Measurements from ENCODE around the gene STK25. TPM values are rescaled to one million over a fixed set of nuclear protein-coding genes. Genes with fewer than 3 reads are reported as not detected.

Gene STK25
- polyA plus RNA-seq, 1 donor (not counting 4 experiments of a cell fraction or from before 2014, with no cell fraction given) = 242 TPM

DNA sequence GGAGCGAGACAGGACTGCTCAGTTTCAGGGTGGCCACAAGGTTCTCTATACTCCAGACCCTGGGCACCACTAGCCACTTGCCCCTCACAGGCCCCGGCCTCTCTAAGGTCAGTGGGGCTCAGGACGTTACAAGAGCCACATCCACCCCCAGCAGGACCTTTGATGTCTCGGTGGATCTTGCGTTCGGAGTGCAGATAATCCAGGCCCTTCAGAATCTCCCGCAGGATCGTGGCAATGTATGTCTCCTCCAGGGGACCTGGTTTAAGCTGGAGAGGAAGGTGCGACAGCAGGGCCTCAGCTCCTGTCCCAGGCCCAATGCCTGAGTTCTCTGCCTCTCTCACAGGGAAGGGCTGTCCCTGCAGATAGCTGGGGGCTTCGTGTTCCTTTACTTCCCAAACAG is 8.4 kb downstream of the STK25 start:
- Histone ChIP-seq H3K4me3 (ENCODE audit: control insufficient read depth in 2 of 3, extremely low read depth in 1 of 3, insufficient read depth in 2 of 3, low read depth in 1 of 3, low read length in 3 of 3) (no peak overlapping the region), H3K79me2 (ENCODE audit: control insufficient read depth, insufficient read depth, low read length) (peaks cover 39% of the 10 kb centered on the region), H3K27ac (ENCODE audit: control insufficient read depth, insufficient read depth, low read length) (no peak overlapping the region), H3K36me3 (ENCODE audit: control insufficient read depth in 2 of 2, extremely low read depth in 1 of 2, insufficient read depth in 2 of 2, low read length in 2 of 2) (peaks cover 29 to 32% of the 10 kb centered on the region in 2 experiments), H3K9ac (ENCODE audit: control insufficient read depth, extremely low read depth, insufficient read depth, low read length) (no peak overlapping the region), H3K9me3 (ENCODE audit: control insufficient read depth, low read depth, low read length) (no peaks in the 10 kb centered on the region), H3K4me1 (ENCODE audit: control insufficient read depth, extremely low read depth, insufficient read depth, low read length) (no peaks in the 10 kb centered on the region), H2AFZ (ENCODE audit: control insufficient read depth, low read length) (no peak overlapping the region), H4K20me1 (ENCODE audit: control insufficient read depth, extremely low read depth, insufficient read depth, low read length) (peaks cover 17% of the 10 kb centered on the region), H3K4me2 (ENCODE audit: control insufficient read depth, extremely low read depth, insufficient read depth, low read depth, low read length) (no peak overlapping the region), H3K27me3 (ENCODE audit: control insufficient read depth, extremely low read depth, insufficient read depth, low read length) (no peaks in the 10 kb centered on the region), H3K9me1 (ENCODE audit: control insufficient read depth, extremely low read depth, insufficient read depth, low read length) (no peaks in the 10 kb centered on the region)
- DNase-seq (ENCODE audit: low read depth, low spot score) (no peak), FAIRE-seq (no peak)
- no peak for TF ChIP-seq EZH2 (IDR thresholded peaks at IDR 0.05; ENCODE audit: low read length)
- TF ChIP-seq, protein P1, sequence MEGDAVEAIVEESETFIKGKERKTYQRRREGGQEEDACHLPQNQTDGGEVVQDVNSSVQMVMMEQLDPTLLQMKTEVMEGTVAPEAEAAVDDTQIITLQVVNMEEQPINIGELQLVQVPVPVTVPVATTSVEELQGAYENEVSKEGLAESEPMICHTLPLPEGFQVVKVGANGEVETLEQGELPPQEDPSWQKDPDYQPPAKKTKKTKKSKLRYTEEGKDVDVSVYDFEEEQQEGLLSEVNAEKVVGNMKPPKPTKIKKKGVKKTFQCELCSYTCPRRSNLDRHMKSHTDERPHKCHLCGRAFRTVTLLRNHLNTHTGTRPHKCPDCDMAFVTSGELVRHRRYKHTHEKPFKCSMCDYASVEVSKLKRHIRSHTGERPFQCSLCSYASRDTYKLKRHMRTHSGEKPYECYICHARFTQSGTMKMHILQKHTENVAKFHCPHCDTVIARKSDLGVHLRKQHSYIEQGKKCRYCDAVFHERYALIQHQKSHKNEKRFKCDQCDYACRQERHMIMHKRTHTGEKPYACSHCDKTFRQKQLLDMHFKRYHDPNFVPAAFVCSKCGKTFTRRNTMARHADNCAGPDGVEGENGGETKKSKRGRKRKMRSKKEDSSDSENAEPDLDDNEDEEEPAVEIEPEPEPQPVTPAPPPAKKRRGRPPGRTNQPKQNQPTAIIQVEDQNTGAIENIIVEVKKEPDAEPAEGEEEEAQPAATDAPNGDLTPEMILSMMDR (optimal IDR thresholded peaks at IDR 0.05 in 1 of 3, IDR thresholded peaks at IDR 0.05 in 1 of 3, conservative IDR thresholded peaks at IDR 0.05 in 1 of 3; ENCODE audit: extremely low read depth in 1 of 3, insufficient read depth in 2 of 3, low read length in 3 of 3) = no peak
- dilution Hi-C loops (cut with MboI; ENCODE audit: extremely low pct_ligation_motif_present, low sequenced_read_pairs) = no loop called here

DNA sequence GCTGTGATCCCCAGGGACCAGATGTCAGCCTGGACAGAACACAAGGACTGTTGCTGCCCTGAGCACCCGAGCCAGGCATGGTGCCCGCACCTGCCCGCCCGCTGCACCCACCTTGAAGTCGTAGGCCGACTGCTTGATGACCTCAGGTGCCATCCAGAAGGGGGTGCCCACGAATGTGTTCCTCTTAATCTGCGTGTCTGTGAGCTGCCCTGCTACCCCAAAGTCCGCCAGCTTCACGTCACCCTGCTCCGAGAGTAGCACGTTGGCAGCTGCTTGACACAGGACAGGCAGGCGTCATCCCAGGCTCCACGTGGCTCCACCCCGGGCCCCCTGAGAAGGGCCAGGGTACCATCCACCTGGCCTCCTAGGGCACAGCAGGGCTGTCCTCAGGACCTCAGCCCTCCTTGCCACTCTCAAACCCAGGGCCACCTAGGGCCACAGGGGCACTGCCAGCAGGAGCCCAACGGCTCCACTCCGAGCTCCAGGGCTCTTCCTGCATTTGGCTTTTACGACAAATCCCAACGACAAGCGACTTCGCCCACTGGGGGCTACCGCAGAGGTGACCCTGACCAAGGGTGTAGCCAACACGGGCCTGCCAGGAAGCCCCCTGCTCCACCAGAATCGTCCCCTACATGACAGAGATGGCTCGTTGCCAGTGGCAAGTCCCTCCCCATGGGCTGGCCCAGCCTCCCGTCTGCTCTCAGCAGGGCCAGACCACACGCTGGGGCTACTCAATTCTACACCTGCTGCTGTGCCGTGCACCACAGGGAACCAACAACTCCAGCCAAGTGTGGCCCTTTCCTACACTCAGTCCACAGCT is 9.0 kb downstream of the STK25 start:
- Histone ChIP-seq H3K4me1 (ENCODE audit: control insufficient read depth, extremely low read depth, insufficient read depth, low read length) (no peaks in the 10 kb centered on the region), H4K20me1 (ENCODE audit: control insufficient read depth, extremely low read depth, insufficient read depth, low read length) (peaks cover 15% of the 10 kb centered on the region), H3K79me2 (ENCODE audit: control insufficient read depth, insufficient read depth, low read length) (peaks cover 33% of the 10 kb centered on the region), H3K9me1 (ENCODE audit: control insufficient read depth, extremely low read depth, insufficient read depth, low read length) (no peaks in the 10 kb centered on the region), H3K9me3 (ENCODE audit: control insufficient read depth, low read depth, low read length) (no peaks in the 10 kb centered on the region), H2AFZ (ENCODE audit: control insufficient read depth, low read length) (no peak overlapping the region), H3K9ac (ENCODE audit: control insufficient read depth, extremely low read depth, insufficient read depth, low read length) (no peak overlapping the region), H3K27ac (ENCODE audit: control insufficient read depth, insufficient read depth, low read length) (no peak overlapping the region), H3K27me3 (ENCODE audit: control insufficient read depth, extremely low read depth, insufficient read depth, low read length) (no peaks in the 10 kb centered on the region), H3K4me3 (ENCODE audit: control insufficient read depth in 2 of 3, extremely low read depth in 1 of 3, insufficient read depth in 2 of 3, low read depth in 1 of 3, low read length in 3 of 3) (no peak overlapping the region), H3K36me3 (ENCODE audit: control insufficient read depth in 2 of 2, extremely low read depth in 1 of 2, insufficient read depth in 2 of 2, low read length in 2 of 2) (peaks cover 30 to 35% of the 10 kb centered on the region in 2 experiments), H3K4me2 (ENCODE audit: control insufficient read depth, extremely low read depth, insufficient read depth, low read depth, low read length) (no peak overlapping the region)
- FAIRE-seq (no peak), DNase-seq (ENCODE audit: low read depth, low spot score) (no peak)
- dilution Hi-C loops (cut with MboI; ENCODE audit: extremely low pct_ligation_motif_present, low sequenced_read_pairs) = loop anchor here (25.0 kb wide), 1 partner anchor 88 kb away; no protein-coding TSS in a partner anchor
- TF ChIP-seq, protein P1 (optimal IDR thresholded peaks at IDR 0.05 in 1 of 3, IDR thresholded peaks at IDR 0.05 in 1 of 3, conservative IDR thresholded peaks at IDR 0.05 in 1 of 3; ENCODE audit: extremely low read depth in 1 of 3, insufficient read depth in 2 of 3, low read length in 3 of 3) = no peak
- no peak for TF ChIP-seq EZH2 (IDR thresholded peaks at IDR 0.05; ENCODE audit: low read length)

Measured in keratinocyte (primary cell).